Measurements from ENCODE around the gene IL26. TPM values are rescaled to one million over a fixed set of nuclear protein-coding genes. Genes with fewer than 3 reads are reported as not detected.
A peak's percentile ranks its signal among the peaks of the same experiment; 100 is the strongest.

Gene IL26
- total RNA-seq, 3 donors from 2014 or later (not counting 1 experiment from before 2014, with no cell fraction given), result not detected

- peak; percentile 72 for TF ChIP-seq CTCF (IDR thresholded peaks at IDR 0.05)
- Histone ChIP-seq H3K4me1 (ENCODE audit: control insufficient read depth, insufficient read depth, low read length) (peaks cover 13% of the 10 kb centered on the region), H3K9me3 (ENCODE audit: control insufficient read depth, insufficient read depth, low read length) (no peaks in the 10 kb centered on the region), H3K27ac (ENCODE audit: low read length) (no peak overlapping the region), H3K36me3 (ENCODE audit: control insufficient read depth, insufficient read depth, low read length) (peaks cover 15% of the 10 kb centered on the region), H3K4me3 (ENCODE audit: low read length) (peak overlapping the region; percentile 54), H3K27me3 (ENCODE audit: control insufficient read depth, insufficient read depth, low read length) (no peaks in the 10 kb centered on the region)
- H3K4me3 Mint-ChIP-seq, result peak overlapping the region; percentile 92
- peaks cover 63 to 71% of the 10 kb centered on the region in 2 donors for H3K4me1 Mint-ChIP-seq
- intact Hi-C loops (cut with micrococcal nuclease), result loop anchor here (1.0 to 2.0 kb wide), 3 partner anchors 32 to 157 kb away; no protein-coding TSS in a partner anchor
- H3K27ac Mint-ChIP-seq, result peak overlapping the region; percentile 83 to 92
- H3K9me3 Mint-ChIP-seq, result no peaks in the 10 kb centered on the region
- H3K36me3 Mint-ChIP-seq, result peaks cover 16% of the 10 kb centered on the region
- no peaks in the 10 kb centered on the region for H3K27me3 Mint-ChIP-seq (ENCODE audit: low read depth in 2 of 2)
- peak; percentile 48 to 75 (median 52) for ATAC-seq
- peak in 1 of 2 donors; percentile 76 for DNase-seq
- no CpG with 5 or more reads among the region's 2 CpGs for WGBS (ENCODE audit: insufficient coverage)
These were observed 67.2 kb downstream of the IL26 start for GRCh38 chr12:68158432-68158831.

GRCh38 chr12:68157380-68157779 is 68.2 kb downstream of the IL26 start:
- no peaks in the 10 kb centered on the region for H3K9me3 Mint-ChIP-seq
- H3K4me1 ChIP-seq (ENCODE audit: control insufficient read depth, insufficient read depth, low read length), result peaks cover 10% of the 10 kb centered on the region
- H3K4me3 Mint-ChIP-seq, result peak overlapping the region; percentile 92
- DNase-seq (peak in 1 of 2 donors; percentile 25), ATAC-seq (no peak)
- H3K36me3 ChIP-seq (ENCODE audit: control insufficient read depth, insufficient read depth, low read length), result peaks cover 18% of the 10 kb centered on the region
- H3K9me3 ChIP-seq (ENCODE audit: control insufficient read depth, insufficient read depth, low read length), result no peaks in the 10 kb centered on the region
- H3K4me3 ChIP-seq (ENCODE audit: low read length), result peak overlapping the region; percentile 4
- no peak overlapping the region for H3K27ac ChIP-seq (ENCODE audit: low read length)
- 39% methylated on average over 4 of the region's 4 CpGs for WGBS (ENCODE audit: insufficient coverage)
- H3K36me3 Mint-ChIP-seq, result peaks cover 27% of the 10 kb centered on the region
- peaks cover 63 to 73% of the 10 kb centered on the region in 2 donors for H3K4me1 Mint-ChIP-seq
- peak overlapping the region; percentile 83 to 92 for H3K27ac Mint-ChIP-seq
- no peaks in the 10 kb centered on the region for H3K27me3 ChIP-seq (ENCODE audit: control insufficient read depth, insufficient read depth, low read length)
- no peak for TF ChIP-seq CTCF (IDR thresholded peaks at IDR 0.05)
- intact Hi-C loops (cut with micrococcal nuclease), result no loop called here
- no peaks in the 10 kb centered on the region for H3K27me3 Mint-ChIP-seq (ENCODE audit: low read depth in 2 of 2)

GRCh38 chr12:68156636-68157035 is 69.0 kb downstream of the IL26 start:
- H3K9me3 Mint-ChIP-seq, result no peaks in the 10 kb centered on the region
- Histone ChIP-seq H3K27ac (ENCODE audit: low read length) (no peak overlapping the region), H3K4me1 (ENCODE audit: control insufficient read depth, insufficient read depth, low read length) (peaks cover 10% of the 10 kb centered on the region), H3K27me3 (ENCODE audit: control insufficient read depth, insufficient read depth, low read length) (no peaks in the 10 kb centered on the region), H3K4me3 (ENCODE audit: low read length) (no peak overlapping the region), H3K9me3 (ENCODE audit: control insufficient read depth, insufficient read depth, low read length) (no peaks in the 10 kb centered on the region), H3K36me3 (ENCODE audit: control insufficient read depth, insufficient read depth, low read length) (peaks cover 18% of the 10 kb centered on the region)
- peaks cover 65 to 75% of the 10 kb centered on the region in 2 donors for H3K4me1 Mint-ChIP-seq
- no peak for DNase-seq
- ATAC-seq, result no peak
- intact Hi-C loops (cut with micrococcal nuclease), result no loop called here
- peak overlapping the region; percentile 83 to 92 for H3K27ac Mint-ChIP-seq
- no peaks in the 10 kb centered on the region for H3K27me3 Mint-ChIP-seq (ENCODE audit: low read depth in 2 of 2)
- TF ChIP-seq CTCF (IDR thresholded peaks at IDR 0.05), result no peak
- H3K4me3 Mint-ChIP-seq, result peak overlapping the region; percentile 92
- WGBS (ENCODE audit: insufficient coverage), result 44% methylated on average over 1 of the region's 1 CpG
- peaks cover 32% of the 10 kb centered on the region for H3K36me3 Mint-ChIP-seq

- no peak for ATAC-seq
- no peak for DNase-seq
- Histone ChIP-seq H3K36me3 (ENCODE audit: control insufficient read depth, insufficient read depth, low read length) (peaks cover 18% of the 10 kb centered on the region), H3K27ac (ENCODE audit: low read length) (no peak overlapping the region), H3K27me3 (ENCODE audit: control insufficient read depth, insufficient read depth, low read length) (no peaks in the 10 kb centered on the region), H3K4me3 (ENCODE audit: low read length) (no peak overlapping the region), H3K4me1 (ENCODE audit: control insufficient read depth, insufficient read depth, low read length) (peaks cover 5% of the 10 kb centered on the region), H3K9me3 (ENCODE audit: control insufficient read depth, insufficient read depth, low read length) (no peaks in the 10 kb centered on the region)
- H3K4me1 Mint-ChIP-seq, result peaks cover 67 to 72% of the 10 kb centered on the region in 2 donors
- intact Hi-C loops (cut with micrococcal nuclease), result no loop called here
- H3K4me3 Mint-ChIP-seq, result no peak overlapping the region
- H3K9me3 Mint-ChIP-seq, result no peaks in the 10 kb centered on the region
- H3K27ac Mint-ChIP-seq, result peak overlapping the region in 1 of 2 donors; percentile 3
- H3K36me3 Mint-ChIP-seq, result peaks cover 32% of the 10 kb centered on the region
- TF ChIP-seq CTCF (IDR thresholded peaks at IDR 0.05), result no peak
- H3K27me3 Mint-ChIP-seq (ENCODE audit: low read depth in 2 of 2), result no peaks in the 10 kb centered on the region
- 88% methylated on average over 1 of the region's 1 CpG for WGBS (ENCODE audit: insufficient coverage)
These were observed 70.8 kb downstream of the IL26 start for GRCh38 chr12:68154779-68155178.

Data from natural killer cell (primary cell).